NCI-H748 treated with DMSO at 0.1 percent for 48 hours (cell line): ENCODE results near the gene TTC8.
A peak's percentile ranks its signal among the peaks of the same experiment; 100 is the strongest.
"Not testable (repeated sequence)": the region's sequence is repeated elsewhere in the genome, so short reads cannot be mapped to it uniquely, and the experiment has no call there.

Experiments used
- DNase-seq: peaks from one replicate; lab custom pipeline; 2025; lab: John Stamatoyannopoulos, UW

The TTC8 gene

DNA sequence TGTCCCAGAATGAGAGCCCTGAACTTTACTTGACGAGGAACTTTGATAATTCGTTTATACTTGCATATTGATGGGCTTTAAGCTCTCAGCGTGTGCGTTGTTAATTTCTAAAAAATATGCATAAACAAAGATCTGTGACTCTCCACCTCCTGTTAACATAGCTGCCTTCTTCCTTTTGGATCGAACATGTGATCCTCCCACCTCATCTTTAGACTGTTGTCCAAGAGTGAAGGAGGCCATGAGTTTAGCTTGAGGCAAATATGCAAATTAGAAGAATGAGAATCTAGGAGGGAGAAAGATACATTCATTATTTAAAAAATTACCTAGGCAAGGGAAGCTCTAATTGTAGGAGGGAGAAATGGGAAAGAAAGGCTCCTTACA is 617 bp downstream of the TTC8 start:
- DNase-seq, result peak; percentile 15

DNA sequence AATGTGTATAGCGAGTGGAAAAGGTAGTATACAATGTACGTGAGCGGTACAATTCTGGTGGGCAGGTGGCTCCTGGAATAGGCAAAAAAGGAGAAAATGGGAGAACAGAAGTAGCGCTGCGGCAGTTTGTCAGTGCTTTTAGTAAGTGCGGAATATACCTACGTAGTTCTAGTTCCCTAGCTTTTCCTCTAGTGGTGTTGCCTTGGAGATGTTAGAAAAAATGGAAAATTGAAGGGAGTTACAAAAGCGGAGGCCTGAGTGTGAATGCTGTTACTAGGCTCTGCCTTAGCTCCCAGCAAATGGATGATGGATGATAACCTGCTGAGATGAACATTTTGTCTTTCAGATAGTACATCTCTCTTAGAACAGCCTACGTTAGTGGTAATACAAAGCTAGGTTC is 1.1 kb downstream of the TTC8 start:
- no peak for DNase-seq

DNA sequence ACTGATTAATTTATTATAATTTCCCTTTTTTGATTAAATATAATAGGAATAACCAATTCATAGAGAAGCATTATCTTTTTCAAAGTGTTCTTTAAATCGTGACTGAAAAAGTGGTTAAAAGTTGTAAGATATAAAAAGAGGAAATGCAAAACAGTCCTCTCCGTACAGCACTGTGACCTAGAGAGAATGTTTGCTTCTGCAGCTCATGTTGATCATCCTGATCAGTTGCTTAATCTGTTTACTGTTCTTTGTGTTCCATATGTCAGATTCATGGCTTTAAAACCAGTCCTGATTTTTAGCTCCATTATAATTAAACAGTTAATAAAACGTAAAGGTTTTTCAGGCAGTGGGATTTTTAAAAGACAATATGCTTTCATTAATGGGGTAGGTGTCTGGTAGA is 4.7 kb downstream of the TTC8 start:
- DNase-seq, result no peak

DNA sequence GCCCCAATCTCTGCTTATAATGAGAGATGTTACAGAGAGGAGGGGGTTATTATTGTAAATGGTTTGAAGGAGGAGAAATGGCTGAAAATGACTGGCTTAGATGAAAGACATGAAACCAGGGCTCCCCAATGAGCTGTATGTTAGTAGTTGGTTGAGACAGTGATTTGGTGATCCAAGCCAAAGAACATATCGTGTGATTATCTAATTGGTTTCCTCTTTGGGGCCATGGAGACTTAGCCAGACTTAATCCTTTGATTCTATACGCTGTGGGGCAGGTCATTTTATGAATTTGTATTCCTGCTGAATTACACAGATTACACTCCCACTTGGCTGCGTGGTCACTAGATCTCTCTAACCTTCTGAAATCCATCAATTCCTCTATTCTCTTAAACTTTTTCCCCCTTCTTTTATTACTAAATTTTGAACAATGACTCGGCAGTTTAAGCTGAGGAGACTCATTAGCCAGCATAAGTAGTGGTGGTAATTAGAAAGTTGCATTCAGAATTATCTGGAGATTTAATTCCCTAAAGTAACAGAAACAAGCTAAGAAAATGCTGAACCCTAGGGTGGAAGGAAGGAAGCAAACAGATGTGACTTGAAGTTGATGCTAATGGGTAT is 5.3 kb downstream of the TTC8 start:
- DNase-seq, result no peak

DNA sequence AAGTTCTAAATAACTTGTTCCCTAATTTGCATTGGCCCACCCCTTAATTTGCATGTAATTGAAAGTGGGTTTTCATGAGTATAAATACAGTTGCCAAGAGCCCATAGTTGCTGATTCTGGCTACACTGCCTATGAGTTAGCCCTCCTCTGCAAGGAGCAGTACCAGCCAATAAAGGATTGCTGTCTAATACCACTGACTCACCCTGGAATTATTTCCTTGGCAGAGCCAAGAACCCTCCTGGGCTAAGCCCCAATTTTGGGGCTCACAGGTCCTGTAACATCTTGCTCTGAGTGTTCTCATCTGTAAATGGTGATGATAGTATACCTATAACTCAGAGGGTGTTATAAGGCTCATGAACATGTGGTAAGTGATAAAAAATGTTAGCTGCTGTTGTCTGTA is 6.8 kb downstream of the TTC8 start:
- DNase-seq, result no peak

DNA sequence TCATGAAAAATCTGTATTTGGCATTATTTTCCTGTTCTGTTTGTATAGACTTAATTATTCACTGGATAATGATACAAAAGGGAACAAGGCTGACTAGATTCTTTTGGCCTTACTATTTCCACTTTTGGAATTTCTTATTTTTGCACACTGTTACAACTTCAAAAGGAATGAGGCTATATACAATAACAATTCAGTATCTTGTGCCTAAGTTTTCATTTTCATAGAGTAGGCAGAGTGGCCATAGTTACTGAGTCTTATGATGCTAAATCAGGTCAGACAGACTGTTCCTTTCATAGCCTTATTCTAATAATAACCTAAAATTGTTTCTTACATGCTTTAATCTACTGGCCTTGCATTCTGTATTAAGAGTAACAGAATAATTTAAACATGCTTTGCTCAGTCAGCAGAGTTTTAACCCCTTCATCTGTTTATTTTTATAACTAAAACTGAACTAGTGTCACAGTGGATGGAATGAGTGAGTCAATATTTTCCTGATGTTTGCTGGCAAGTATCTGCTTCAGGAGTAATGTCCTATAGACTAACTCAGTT is 10.5 kb downstream of the TTC8 start:
- no peak for DNase-seq

DNA sequence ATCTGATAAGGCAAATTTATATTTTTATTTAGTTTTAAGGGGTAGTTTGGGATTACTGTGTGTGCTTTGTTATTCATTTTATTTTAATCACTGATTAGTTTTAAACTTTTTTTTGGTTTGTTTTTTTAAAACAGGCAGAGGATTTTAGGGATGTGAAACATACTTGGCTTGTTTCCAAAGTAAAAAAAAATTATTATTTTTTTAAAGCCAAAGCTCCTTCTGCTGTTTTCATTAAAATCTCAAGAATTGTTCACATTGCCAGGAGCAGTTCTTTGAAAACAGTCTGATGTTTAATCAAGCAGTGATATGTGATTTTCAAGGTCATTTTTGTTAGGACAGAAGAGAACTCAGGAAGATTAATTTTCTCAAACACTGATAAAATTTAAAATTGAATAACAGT is 11.2 kb downstream of the TTC8 start:
- DNase-seq, result no peak

DNA sequence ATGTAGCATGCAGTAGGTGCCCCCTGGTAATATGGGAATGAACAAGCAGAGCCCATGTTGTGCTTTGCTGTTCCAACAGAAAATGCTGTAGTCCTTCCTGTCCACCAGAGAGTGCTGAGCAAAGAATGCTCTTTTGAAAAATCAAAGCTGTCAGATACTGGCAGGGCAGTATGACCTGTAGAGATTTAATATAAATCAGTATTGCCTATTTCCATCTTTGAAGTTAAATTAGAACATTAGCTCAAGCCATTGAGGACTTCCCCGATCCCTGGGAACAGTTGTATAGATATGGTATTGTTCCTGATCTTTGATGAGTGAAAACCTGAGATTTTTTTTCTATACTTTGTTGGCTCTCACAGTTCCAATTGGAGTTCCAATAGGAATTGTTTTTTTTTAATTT is 13.0 kb downstream of the TTC8 start:
- no peak for DNase-seq

DNA sequence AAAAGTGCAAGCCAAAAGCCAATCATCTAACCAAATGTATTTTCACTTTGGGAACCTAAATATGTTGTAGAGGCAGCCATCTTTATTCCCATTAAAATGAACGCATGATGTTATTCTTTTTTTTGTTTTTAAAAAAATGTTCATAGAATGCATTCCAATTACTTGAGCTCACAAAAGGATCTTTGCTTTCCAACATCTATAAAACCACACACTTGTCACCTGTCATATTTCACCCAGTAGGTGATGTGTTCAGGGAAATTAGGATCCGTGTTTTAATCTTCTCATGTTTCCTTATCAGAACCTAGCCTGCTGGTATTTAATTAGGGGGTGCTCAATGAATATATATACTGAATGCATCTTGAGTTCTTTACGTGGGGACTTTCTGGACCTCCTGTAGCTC is 13.6 kb downstream of the TTC8 start:
- no peak for DNase-seq

DNA sequence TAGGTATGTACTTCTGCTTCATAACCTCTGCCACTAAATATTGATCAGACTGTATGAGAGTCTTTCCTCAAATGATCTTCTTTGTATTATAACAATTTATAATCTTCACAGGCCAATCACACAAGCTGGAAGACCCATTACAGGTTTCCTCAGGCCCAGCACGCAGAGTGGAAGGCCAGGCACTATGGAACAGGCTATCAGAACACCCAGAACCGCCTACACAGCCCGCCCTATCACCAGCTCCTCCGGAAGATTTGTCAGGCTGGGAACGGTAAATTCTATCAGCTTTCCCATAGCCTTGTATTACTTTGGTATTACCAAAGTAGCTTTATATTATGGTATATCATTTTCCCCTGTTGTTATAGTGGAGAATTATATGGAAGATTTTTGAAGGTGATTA is 16.5 kb downstream of the TTC8 start:
- DNase-seq, result no peak

DNA sequence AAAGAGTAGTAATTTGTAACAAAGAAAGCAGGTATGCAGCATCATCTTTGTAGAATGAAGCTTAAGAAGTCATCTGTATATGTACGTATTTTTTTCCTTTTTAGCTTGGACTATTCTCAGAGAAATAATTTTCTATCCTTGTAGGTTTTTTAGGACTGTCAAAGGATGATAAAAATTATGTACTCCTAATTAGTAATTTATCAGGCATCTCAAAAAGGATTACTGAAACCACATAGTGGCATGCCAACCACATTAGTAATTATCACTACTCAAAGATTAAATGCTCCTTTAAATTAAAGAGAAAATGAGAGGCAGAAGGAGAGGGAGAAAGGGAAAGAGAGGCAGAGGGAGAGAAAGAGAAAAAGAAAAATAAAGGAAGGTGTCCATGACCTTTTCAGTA is 17.3 kb downstream of the TTC8 start:
- no peak for DNase-seq

DNA sequence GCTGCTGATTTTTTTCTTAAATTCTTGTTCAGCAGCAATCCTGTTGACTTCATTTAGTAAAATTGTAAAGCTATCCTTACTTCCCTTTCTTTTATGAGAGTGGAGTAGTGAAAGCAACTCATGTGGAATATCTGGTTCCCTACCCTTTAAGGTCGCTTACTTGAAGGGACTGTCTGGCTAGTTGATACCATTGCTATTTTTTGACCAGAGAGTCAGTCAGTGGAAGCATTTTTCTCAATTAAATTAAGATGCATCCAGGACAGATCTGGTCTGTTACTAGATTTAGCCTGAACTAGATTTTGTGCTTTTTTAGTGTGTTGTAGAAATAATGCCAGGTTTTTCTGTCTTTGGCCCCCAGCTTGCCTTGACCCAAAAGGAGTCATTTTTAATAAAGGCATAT is 18.0 kb downstream of the TTC8 start:
- no peak for DNase-seq

DNA sequence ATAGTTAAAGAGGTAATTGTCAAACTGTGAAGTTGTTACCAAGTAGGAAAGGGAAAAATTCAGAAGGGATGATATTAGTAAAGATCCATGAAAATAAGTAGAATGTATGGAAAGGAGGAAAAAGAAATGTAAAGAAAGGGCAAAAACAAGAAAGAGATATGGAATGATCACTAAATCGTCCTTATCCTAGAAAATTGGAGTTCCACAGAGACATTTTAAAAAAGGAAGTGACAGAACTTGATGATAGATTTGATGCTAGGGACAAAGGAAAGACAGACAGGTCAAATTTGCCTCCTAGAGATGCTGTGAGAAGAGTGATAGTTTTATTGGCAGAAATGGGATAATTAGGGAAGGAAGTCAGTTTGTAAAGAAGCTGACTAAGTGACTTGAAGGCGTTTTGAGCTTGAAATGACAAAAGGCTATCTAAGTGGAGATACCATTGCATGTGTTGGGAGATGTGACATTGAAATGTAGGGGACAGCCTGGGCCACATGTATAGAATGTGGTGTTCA is 20.6 kb downstream of the TTC8 start:
- DNase-seq, result no peak

DNA sequence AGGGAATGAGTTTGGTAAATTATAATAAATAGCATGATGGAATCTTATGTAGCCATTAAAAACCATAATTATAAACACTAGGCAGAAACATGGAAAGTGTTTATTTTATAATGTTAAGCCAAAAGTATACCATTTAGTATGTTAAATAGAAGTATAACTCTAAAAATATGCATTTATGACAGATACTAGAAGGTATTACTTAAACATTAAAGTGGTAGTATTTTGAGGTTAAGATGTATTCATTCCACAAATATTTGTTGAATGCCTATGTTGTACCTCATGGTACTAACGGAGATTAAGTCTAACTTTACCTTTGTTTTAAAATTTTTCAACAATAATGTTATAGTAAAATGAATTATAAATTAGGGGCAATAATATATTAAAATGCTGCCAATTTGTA is 24.1 kb downstream of the TTC8 start:
- no peak for DNase-seq

DNA sequence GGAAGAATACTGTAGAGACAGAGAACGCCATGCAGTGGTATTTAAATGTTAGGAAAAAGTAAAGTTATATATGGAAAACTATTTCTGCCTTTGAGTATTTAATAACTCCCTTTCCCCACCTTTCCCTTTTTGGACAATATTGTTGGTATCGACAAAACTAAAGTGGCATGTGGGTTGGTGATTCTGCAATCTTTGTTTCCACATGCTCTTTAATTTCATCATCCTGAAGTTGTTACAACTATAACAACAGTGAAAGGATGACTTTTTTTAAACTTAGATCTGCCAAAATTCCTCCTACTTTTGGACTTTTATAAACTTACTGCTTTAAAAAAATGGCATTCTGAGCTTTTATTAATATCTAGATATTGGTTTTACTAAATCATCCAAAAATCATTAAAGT is 25.3 kb downstream of the TTC8 start:
- no peak for DNase-seq

DNA sequence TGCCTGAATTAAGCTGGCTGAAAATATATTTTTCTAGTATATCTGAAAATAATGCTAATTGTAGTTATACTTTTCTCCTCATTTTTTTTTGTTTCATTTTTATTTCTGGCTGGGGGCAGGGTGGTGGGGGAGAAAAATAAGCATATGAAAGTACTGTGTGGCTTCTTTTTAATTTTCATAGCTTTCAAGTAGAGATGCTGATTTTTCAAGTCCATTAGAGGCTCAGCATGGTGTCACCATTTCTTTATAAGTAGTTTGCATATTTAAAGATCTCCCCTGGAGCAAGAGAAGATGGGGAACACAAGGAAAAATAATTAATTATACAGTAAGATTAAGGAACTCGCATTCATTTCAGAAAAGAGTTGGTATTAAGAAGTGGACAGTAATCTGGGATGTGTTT is 27.1 kb downstream of the TTC8 start:
- no peak for DNase-seq

DNA sequence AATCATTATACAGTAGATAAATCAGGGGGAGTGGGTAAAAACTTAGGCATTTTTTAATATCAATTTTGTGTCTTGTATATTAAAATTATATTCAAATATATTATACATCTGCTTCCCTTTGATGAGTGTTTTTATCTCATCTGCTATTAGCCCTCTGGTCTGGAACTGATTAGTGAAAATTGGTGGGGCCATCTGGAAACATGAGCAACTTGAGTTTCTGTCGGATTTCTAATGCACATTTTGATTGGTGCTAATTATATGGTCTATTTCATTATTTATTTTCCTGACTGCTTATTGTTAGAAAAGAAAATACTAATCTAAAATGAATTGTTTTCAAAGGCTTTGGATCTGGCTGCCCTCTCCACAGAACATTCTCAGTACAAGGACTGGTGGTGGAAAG is 28.2 kb downstream of the TTC8 start:
- no peak for DNase-seq

DNA sequence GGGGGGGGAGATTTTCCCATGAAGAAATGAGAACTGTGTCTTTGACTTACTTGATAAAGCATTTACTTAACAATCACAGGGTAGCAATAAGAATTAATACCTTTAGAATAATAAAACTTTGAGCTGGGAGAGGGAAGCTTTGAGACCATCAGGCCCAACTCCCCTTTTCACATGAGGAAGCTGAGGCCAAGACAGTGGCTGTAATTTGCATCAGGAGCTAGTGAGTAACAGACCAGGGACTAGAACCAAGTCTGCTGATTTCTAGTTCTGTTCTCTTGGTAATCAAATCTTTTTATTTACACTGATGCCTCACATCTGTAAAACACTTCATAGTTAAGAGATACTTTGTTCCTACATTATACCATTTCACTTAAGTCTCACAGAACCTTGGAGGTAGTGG is 28.7 kb downstream of the TTC8 start:
- no peak for DNase-seq

DNA sequence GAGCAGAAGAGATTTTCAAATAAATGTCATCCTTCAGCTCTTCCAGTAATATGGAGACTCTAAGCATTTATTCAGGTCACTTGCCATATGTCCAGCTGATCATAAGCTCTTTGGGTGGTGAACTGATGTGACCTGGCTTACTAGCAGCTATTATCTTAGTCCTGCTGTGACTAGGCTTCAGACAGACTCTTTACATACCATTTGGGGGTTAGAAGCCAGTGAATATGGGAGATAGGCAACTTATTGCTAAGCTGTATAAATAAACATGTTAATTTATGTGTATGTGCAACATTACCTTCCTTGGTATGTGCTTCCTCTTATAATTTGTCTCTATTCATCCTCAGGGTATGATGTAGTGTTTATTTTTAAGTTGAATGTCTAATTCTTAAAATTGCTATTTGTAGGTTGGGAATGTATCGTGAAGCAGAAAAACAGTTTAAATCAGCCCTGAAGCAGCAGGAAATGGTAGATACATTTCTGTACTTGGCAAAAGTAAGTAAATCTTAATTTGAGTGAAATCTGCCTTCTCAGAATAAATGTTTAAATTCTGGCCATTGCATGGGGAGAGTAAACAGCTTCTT is 32.4 kb downstream of the TTC8 start:
- no peak for DNase-seq

DNA sequence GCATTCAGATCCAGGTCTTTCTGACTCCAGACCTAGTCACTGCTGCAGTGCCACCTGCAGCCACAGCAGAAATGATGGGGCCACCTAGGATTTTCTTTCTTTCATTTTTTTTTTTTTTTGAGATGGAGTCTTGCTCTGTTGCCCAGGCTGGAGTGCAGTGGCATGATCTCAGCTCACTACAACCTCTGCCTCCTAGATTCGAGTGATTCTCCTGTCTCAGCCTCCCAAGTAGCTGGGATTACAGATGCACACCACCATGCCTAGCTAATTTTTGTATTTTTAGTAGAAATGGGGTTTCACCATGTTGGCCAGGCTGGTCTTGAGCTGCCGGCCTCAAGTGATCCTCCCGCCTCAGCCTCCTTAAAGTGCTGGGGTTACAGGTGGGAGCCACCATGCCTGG is 33.4 kb downstream of the TTC8 start:
- not testable (repeated sequence) for DNase-seq

DNA sequence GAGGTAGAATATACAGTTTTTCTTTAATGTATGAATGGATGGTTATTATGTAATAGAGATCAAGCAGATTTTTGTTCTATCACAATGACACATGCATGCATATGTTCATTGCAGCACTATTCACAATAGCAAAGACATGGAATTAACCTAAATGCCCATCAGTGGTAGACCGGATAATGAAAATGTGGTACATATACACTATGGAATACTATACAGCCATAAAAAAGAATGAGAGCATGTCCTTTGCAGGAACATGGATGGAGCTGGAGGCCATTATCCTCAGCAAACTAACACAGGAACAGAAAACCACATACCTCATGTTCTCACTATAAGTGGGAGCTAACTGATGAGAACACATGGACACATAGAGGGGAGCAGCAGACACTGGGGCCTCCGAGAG is 34.7 kb downstream of the TTC8 start:
- DNase-seq, result not testable (repeated sequence)

DNA sequence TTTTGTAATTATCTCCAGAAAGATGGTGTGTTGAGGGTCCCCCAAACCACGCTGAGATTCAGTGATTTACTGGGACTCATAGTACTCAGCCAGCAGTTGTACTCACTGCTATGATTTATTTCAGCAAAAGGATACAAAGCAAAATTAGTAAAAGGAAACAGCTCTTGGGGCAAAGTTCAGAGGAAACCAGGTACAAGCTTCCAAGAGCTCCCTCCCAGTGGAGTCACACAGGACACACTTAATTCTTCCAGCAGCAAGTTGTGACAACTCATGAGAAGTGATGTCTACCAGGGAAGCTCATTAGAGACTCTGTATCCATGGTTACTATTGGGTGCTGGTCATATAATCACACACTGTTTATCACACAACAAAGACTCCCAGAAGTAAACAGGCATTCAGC is 38.7 kb downstream of the TTC8 start:
- DNase-seq, result no peak

DNA sequence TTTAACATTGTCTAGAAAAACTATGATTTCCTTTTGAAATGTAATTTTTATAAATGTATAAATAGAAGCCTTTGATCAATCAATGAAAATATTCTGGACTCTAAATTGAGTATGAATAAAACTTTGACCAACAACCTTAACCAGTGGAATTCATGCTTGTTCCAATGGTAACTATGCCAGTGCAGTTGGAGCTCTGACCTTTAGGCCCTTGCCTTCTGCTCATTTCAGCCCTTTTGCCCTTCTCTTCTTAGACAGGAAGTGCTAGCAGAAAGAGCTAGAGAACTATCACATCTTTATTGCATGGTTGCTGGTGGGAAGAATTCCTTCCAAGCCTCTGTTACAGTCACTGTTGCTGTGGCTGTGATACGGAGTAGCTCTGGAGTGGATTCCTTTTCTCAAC is 39.7 kb downstream of the TTC8 start:
- no peak for DNase-seq

DNA sequence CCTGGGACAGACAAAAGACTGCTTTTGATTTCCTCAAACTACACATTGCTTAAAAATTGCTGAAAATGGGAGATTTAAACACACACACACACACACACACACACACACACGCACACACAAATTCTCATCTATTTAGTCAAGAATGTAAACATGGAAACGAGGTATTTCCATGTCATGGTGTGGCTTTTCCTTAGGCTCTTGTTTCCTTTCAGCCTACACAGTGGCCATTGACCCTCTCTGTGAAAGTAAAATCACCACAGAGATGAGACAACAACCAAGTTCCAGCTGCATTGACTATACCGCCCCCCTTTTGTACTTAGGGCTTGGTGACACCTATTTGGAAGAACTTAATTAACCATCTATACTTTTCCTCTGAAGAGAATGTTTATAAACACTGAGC is 41.9 kb downstream of the TTC8 start:
- no peak for DNase-seq
